Transverse colon (tissue), 4 donors: ENCODE data around the gene ABLIM2.

Experiments used
- POLR2A ChIP-seq: fragments of 450-650 bp; IDR thresholded peaks from one replicate; pipeline ENCODE4 v1.6.1; 2016; ENCODE audit warnings: antibody characterized with exemption, mild to moderate bottlenecking, moderate library complexity
- POLR2AphosphoS5 ChIP-seq, 3 donors: sonication (generic); formaldehyde crosslinking; IDR thresholded peaks; one replicate each; pipeline ENCODE4 v1.6.1; 2016; ENCODE audit warnings: antibody characterized with exemption in 3 of 3
- TF ChIP-seq, protein P1 (sequence below), 5 experiments: fragments of 200-600 bp in 3 of 5; fragments of 450-650 bp in 2 of 5; sonication (generic) in 3 of 5; IDR thresholded peaks; 1 replicate in 2 of 5; 2 replicates in 3 of 5; pipeline ENCODE4 v1.5.1; 2016 to 2017; ENCODE audit warnings: antibody characterized with exemption in 5 of 5, inconsistent platforms in 3 of 5, mild to moderate bottlenecking in 2 of 5, moderate library complexity in 1 of 5

GRCh38 chr4:8097721-8098345, 60.8 kb downstream of the ABLIM2 start:
- TF ChIP-seq, protein P1, sequence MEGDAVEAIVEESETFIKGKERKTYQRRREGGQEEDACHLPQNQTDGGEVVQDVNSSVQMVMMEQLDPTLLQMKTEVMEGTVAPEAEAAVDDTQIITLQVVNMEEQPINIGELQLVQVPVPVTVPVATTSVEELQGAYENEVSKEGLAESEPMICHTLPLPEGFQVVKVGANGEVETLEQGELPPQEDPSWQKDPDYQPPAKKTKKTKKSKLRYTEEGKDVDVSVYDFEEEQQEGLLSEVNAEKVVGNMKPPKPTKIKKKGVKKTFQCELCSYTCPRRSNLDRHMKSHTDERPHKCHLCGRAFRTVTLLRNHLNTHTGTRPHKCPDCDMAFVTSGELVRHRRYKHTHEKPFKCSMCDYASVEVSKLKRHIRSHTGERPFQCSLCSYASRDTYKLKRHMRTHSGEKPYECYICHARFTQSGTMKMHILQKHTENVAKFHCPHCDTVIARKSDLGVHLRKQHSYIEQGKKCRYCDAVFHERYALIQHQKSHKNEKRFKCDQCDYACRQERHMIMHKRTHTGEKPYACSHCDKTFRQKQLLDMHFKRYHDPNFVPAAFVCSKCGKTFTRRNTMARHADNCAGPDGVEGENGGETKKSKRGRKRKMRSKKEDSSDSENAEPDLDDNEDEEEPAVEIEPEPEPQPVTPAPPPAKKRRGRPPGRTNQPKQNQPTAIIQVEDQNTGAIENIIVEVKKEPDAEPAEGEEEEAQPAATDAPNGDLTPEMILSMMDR (IDR thresholded peaks at IDR 0.05), result no peak
- TF ChIP-seq POLR2A (no peak), POLR2AphosphoS5 (IDR thresholded peaks at IDR 0.05) (no peak)
